C1 segment of cervical spinal cord (tissue), 14 donors: Measurements from ENCODE around the gene MSLN.
"Not testable (repeated sequence)": the region's sequence is repeated elsewhere in the genome, so short reads cannot be mapped to it uniquely, and the experiment has no call there.

Experiments
- DNase-seq, 14 donors: peaks; one replicate each; lab custom pipeline; 2025; lab: John Stamatoyannopoulos, UW

Gene MSLN

DNA sequence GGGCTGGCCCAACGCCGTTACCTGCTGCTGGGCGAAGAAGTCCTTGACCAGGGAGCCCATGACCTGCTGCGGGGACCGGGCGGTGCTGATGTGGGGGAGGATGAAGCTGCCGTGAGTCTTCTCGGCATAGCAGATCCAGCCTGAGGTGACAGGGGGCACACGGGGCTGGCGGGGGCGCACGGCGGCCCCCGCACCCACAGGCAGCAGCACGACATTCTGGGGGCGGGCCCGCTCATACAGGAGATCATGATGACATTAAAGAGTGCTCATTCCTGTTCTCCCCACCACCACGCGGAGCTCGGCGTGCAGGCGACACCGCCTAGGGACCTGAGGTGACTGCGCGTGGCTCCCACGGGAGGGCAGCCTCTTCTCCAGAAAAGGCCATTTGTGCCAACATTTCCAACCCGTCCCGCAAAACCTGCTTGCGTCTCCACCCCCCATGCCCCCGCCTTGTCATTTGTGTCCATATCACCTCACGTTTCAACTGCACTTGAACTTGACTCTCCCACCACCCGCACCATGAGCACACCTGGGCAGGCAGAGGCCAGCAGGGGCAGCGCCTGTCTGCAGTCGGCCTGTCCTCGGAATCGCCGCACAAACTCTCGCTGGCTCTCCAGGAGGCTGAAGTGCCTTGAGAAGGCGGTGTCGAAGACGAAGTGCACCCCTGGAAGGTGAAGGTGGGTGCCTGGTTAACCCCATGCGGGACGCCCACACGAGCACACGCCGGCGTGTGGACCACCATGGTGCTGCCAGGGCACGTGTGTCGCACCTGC is 26.1 kb upstream of the MSLN start:
- no peak for DNase-seq

- DNase-seq: no peak
These were observed 25.3 kb upstream of the MSLN start for GRCh38 chr16:734981-735881.

DNA sequence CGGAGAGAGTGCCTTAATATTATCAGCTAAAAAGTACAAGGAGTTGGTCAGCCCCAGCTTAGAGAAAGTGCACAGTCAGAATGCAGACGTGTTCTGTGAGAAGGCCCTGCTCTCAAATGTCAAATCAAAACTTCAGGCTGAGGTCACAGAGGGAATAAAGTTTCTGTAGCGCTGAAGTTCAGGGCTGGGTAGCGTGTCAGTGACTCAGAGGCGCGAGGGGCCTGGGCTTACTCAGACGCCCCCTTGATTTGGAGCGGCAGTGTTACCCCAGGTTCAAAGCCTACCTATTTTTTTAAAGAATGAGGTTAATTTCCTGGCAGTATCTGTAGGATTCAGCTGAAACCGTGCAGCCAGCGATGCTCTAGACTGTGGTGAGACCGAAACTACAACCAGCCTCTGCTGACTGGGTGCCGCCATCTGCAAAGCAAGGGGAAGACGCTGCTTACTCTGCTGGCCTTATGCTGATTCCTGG is 24.5 kb upstream of the MSLN start:
- DNase-seq: no peak

DNA sequence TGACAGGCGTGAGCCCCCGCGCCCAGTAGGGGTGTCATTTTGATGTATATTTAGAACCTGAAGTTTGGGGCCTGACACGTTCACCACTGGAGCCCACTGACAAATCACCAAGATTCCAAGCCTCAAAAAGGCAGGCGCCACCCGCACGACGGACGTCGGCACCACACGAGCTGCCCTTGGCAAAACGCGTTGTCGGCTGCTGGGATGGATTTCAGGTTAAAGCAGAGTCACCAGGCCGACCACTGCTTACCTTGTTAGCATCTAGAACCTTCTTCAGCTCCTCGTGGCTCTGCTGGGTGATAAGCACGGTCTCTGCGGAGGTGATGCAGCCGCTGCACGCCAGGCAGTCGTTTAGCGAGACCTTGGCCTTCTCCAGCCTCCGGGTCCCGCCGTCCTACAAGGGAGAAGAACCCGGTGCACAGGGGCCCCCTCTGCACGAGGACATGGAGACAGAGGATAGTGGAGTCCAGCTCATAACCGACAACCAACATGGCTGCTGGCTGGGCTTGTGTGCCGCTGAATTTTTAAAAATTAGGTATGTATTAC is 23.5 kb upstream of the MSLN start:
- DNase-seq: no peak

- no peak for DNase-seq
These were observed 20.7 kb upstream of the MSLN start for GRCh38 chr16:739560-740458.

GRCh38 chr16:740459-740763 is 20.1 kb upstream of the MSLN start:
- no peak for DNase-seq

- DNase-seq: peak; percentile 21 to 89 (median 75)
These were observed 19.6 kb upstream of the MSLN start, which contains the start of gene CIAO3 for GRCh38 chr16:740764-741505. Gene CIAO3, minus strand, starts transcription at chr16:740997. Its CDS starts 12 bp downstream, at chr16:740985.

GRCh38 chr16:741986-742629 is 18.4 kb upstream of the MSLN start:
- no peak for DNase-seq

DNA sequence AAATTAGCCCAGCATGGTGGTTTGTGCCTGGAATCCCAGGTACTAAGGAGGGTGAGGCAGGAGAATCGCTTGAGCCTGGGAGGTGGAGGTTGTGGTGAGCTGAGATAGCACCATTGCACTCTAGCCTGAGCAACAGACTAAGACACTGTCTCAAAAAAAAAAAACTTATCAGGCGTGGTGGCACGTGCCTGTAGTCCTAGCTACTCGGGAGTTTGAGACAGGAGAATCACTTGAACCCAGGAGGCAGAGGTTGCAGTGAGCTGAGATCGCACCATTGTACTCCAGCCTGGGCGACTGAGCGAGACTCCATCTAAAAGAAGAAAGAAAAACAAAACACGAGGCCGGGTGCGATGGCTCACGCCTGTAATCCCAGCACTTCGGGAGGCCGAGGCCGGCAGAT is 17.6 kb upstream of the MSLN start:
- DNase-seq: not testable (repeated sequence)

DNA sequence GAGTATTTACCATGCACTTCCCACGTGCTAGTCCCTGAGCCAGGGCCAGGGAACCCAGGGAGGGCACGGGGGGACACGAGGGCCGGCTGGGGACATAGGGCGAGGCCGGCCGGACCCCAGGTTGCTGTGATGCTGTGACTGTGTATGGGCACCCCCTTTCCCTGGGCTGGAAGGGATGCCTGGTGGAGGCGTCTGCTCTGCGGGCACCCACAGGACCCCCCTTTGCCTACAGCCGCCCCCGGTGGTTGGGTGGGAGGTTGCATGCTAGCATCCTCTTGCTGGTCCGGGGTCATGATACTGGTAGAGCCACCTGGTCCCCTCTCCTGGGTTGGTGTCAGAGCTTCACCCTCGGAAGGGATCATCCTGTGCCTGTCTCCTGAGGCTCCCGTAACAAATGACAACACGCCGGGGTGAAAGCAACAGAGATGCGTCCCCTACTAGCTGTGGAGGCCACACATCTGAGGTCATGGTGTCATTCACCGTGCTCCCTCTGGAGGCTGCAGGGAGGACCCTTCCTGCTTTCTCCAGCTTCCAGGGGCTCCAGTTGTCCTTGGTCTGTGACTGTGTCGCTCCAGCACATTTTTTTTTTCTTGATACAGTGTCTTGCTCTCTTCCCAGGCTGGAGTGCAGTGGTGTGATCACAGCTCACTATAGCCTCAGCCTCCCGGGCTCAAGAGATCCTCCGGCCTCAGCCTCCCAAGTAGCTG is 16.6 kb upstream of the MSLN start:
- DNase-seq: no peak

DNA sequence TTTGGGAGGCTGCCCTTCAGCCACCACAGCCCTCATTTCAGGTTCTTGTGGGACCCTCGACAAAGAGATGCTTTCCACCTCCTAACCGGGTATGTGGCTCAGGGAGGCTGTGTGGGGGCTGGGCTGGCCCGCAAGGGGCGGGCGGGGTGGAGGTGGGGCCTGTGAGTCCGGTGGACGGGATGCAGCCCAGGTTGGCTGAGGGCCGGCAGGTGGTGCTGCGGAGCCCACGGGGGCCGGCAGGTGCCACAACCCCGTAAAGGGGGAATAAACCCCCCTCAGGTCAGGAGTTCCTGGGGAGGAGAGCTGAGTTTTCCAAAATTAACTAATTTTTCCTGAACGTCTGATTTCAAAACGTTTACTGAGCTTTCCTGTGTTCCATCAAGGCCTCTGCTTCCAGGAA is 14.8 kb upstream of the MSLN start:
- no peak for DNase-seq

DNA sequence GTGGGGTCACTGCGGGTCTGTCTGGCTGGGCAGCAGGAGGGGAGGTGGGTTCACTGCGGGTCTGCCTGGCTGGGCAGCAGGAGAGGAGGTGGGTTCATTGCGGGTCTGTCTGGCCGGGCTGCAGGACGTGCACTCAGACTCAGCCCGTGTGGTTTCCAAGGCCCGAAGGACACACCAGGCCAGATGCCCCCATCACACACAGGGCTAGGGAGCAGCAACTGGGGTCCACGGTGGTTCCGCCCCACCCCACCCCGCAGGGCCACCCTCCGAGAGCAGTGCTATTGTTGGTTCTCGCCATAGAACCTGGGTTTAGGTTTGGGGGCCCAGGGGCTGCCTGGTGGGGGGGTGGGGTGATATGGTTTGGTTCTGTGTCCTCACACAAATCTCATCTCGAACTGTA is 13.9 kb upstream of the MSLN start:
- no peak for DNase-seq

DNA sequence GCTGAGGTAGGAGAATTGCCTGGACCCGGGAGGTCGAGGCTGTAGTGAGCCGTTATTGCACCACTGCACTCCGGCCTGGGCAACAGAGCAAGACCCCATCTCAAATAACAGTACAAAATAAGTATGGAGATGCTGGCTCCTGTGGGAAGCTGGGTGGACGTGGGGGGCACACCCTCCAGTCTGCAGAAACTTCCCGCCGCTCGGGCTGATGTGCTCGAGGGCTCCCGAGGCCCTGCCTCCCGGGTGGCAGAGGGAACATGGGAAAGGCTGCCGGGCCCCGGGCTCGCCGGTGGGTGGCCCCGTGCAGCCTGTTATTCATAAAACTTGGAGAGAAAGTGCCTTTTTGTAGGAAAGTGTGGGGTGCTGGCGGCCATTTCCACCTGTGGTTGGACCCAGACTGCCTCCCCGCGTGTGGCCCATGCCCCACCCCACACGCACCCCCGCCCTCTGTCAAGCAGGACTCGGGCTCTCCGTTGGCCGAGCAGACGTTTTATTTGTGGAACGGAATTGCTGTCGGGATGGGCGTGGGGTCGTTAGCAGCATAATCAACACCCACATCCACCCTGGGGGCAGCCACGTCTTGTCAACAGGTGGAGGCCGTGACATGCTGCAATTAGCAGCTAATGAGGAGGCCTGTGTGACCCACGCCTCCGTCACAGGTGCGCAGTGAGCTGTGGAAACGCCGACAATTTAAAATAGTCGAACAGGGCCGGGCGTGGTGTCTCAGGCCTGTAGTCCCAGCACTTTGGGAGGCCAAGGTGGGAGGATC is 12.4 kb upstream of the MSLN start:
- no peak for DNase-seq

DNA sequence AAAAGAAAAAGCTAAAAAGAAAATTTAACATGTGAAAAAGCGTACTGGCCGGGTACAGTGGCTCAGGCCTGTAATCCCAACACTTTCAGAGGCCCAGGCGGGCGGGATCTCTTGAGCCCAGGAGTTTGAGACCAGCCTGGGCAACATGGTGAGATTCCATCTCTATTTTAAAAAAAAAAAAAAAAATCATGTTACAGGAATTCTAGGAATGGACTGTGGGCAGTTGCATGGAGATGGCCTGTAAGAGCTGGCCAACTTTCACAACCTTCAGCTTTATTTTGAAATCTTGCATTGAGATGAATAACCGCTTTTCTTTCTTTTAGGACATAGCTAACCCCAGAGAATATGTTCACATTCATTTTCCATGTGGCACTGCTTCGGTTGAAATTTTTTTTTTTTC is 11.5 kb upstream of the MSLN start:
- no peak for DNase-seq

GRCh38 chr16:750485-750884 is 10.0 kb upstream of the MSLN start:
- no peak for DNase-seq

DNA sequence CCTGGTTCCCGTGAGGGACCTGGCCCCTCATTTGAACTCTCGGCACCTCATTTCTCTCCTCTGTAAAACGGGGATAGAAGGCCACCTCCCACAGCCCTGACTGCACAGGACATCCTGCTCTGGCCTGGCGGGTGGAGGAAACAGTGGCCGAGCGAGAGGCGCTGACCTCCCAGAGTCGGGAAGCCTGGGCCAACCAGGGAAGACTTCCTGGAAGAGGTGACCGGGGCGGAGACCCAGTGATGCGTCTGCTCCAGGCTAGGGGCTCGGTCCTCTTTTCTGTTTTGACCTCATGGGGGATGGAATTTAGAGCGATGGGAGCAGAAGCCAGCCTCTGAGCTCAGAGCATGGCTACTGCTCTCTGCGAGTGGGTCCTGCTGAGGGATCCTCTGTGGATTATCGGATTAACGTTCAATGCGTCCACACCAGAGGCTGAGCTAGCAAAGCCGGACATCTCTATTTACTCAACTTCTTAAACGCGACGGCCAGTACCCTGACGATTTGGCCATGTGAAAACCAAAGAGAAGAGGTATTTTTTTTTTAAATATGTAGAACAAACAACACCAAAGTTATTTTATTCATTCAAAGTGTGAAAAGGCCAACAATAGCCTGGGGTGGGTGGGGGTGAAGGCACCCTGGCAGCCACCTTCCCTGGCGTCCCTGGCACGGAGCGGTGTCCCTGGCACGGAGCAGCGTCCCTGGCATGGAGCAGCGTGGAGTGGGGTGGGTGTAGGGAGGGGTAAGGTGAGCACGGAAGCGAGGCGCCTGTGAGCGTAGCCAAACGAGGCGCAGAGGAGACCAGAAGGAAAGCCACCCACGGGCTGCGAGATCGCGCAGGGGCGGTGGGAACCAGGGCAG is 9.2 kb upstream of the MSLN start:
- DNase-seq: peak in 2 of 14 donors; percentile 3 to 8

- DNase-seq: no peak
These were observed 8.6 kb upstream of the MSLN start for GRCh38 chr16:752007-752312.

- DNase-seq: not testable (repeated sequence)
These were observed 6.4 kb upstream of the MSLN start for GRCh38 chr16:754121-754607.
